Osteocyte (in vitro differentiated cells): ENCODE measurements around the gene NCBP2L. TPM values are rescaled to one million over a fixed set of nuclear protein-coding genes. Genes with fewer than 3 reads are reported as not detected.

Experiments used
- DNase-seq: peaks from one replicate; pipeline ENCODE4 v3.0.0; 2021; ENCODE audit warnings: mixed read lengths; ENCODE audit not compliant: unreplicated experiment; ENCODE audit errors: extremely low spot score
- H3K27ac Mint-ChIP-seq: one replicate; pipeline ENCODE4 v1.8.0; 2021; ENCODE audit warnings: mild to moderate bottlenecking, mixed read lengths; ENCODE audit not compliant: unreplicated experiment
- H3K27me3 Mint-ChIP-seq: one replicate; pipeline ENCODE4 v1.8.0; 2021; ENCODE audit warnings: mixed read lengths; ENCODE audit not compliant: unreplicated experiment
- H3K36me3 Mint-ChIP-seq: one replicate; pipeline ENCODE4 v1.8.0; 2021; ENCODE audit warnings: mixed read lengths; ENCODE audit not compliant: unreplicated experiment
- H3K4me1 Mint-ChIP-seq: one replicate; pipeline ENCODE4 v1.8.0; 2021; ENCODE audit warnings: mixed read lengths; ENCODE audit not compliant: unreplicated experiment
- H3K4me3 Mint-ChIP-seq: one replicate; pipeline ENCODE4 v1.8.0; 2021; ENCODE audit warnings: mild to moderate bottlenecking, moderate library complexity, mixed read lengths; ENCODE audit not compliant: unreplicated experiment
- H3K9me3 Mint-ChIP-seq: one replicate; pipeline ENCODE4 v1.8.0; 2021; ENCODE audit warnings: mixed read lengths; ENCODE audit not compliant: unreplicated experiment
- CTCF ChIP-seq: fragments of 200-600 bp; sonication (generic); IDR thresholded peaks from 2 replicates; pipeline ENCODE4 v1.5.0; 2021; ENCODE audit warnings: antibody characterized with exemption, mild to moderate bottlenecking, moderate library complexity
- total RNA-seq: library from RNA; stranded (reverse); gene quantifications from 2 replicates; pipeline ENCODE4 v1.2.1, GENCODE V29; 2021

NCBP2L gene
- total RNA-seq, 1 donor from 2014 or later, result not detected

DNA sequence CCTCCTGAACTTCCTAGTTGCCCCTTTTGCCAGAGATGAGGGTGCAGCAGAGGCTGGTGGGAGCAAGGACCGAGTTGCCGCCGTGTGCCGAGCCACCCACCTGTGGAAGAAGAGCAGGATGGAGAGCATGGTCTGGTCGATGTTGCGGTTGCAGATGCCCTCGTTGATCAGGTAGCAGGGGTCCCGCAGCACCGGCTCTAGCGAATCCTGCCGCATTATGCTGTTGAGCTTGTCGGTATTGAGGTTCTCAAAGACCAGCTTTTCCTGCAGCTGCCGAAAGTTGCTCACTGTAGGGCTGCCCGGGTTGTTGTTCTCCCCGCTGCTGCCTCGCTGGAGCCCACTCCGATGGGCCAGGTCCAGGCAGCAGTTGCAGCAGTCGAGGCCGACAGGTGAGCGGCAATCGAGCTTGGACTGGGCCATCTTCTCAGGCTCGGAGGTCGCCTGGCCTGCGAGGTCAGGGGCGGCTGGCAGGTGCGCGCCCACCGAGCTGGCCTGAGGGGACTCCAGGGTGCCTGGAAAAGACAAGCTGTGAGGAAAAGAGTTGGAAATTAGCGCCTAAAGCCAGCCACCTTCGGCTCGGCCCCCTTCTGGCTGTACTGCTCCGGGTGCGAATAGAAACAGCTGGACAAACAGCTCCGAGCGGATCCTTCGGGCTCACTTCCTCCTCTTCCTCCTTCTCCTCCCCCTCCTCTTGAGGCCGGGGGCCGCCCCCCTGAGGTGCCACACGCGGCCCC, 2.4 kb upstream of the NCBP2L start:
- H3K27ac Mint-ChIP-seq, result no peak overlapping the region
- peak; percentile 33 for TF ChIP-seq CTCF
- peak overlapping the region; percentile 82 for H3K4me3 Mint-ChIP-seq
- DNase-seq, result no peak
- no peaks in the 10 kb centered on the region for H3K9me3 Mint-ChIP-seq
- peaks cover 16% of the 10 kb centered on the region for H3K4me1 Mint-ChIP-seq
- no peaks in the 10 kb centered on the region for H3K27me3 Mint-ChIP-seq
- H3K36me3 Mint-ChIP-seq, result no peaks in the 10 kb centered on the region

DNA sequence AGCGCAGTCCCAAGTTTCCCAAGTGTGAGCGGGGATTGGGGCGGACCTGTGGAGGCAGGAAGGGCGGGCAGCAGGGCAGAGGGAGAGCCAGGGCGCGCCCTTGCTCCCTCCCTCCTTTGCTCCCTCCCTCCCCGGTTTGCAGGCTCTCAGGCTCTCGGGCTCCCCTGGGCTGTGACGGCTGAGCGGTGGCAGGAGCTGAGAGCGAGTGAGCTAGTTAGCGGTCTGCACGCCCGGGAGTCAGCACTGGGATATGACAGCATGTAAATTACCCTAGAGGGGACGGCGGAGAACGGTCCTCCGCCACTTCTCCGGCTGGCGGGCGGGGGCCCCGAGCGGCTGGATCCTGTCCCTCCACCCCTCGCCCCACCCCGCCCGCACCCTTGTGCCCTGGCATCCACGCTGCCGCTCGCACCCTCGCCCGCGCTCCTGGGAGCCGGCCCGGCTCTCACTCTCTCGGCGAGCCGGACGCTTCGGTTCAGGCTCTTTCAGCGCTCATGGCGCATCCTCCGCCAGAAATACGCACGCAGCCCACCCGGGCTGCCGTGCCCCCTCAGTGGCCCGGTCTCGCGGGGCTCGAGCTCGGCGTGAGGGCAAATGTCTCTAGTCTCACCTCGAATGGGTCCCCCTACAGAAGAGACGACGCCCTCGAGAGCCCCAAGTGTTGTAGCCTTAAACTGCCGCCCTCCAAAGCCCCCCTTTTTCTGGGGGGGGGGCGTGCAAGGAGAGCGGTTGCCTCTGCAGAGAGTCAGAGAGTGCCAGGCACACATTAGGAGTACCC, 1.6 kb upstream of the NCBP2L start, which contains the start of gene TSC22D3:
Gene TSC22D3, minus strand, starts transcription at position 54 of the 778 bp plus-strand sequence. CDS start 368 bp downstream, outside the sequence.
- Mint-ChIP-seq H3K9me3 (no peaks in the 10 kb centered on the region), H3K27me3 (no peaks in the 10 kb centered on the region), H3K4me3 (peak within 1 kb of the TSS; percentile 82), H3K36me3 (no peaks in the 10 kb centered on the region), H3K27ac (peak within 1 kb of the TSS; percentile 91), H3K4me1 (peaks cover 16% of the 10 kb centered on the region)
- TF ChIP-seq CTCF, result peak; percentile 27
- peak; percentile 89 for DNase-seq

DNA sequence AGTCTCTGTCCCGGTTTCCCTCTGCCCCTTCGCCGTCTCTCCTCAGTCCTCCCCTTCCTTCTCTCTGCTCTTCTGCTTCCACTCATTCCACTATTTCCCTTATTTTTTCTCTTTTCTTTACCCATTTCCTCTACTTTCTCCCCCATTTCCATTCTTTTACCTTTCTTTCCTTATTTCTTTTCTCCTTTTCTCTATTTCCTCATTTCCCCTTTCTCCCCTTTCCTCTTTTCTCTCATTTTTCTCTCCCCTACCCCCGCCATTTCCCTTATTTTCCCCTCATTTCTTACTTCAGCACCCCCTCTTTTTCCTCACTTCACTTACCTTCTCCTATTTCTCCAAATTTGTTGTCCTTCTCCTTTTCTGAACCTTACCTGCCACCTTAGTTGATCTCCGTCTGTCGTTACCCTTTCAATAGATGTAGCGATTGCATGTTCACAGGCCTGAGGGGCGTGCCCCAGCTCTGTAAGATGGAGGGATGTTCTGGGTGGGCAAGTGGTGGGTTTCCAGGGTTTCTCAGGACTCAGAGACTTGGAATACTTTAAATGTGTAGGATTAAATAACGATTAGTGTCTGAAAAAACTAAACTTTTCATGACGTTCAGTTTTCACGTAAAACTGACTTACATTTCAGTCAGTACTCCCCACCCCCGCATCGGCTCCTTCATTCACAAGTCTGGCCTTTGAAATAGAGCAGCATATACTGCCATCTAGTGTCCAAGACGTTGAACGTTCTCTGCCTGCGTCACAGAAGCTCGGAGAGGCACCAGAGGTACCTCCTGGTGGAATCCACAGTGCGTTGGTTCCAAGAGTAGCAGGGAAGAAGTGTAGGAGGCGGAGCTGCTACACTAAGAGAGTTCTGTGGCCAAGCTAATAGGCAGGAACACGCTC, 641 bp upstream of the NCBP2L start:
- no peaks in the 10 kb centered on the region for H3K9me3 Mint-ChIP-seq
- peak overlapping the region; percentile 91 for H3K27ac Mint-ChIP-seq
- no peaks in the 10 kb centered on the region for H3K27me3 Mint-ChIP-seq
- DNase-seq, result peak; percentile 89
- peak overlapping the region; percentile 82 for H3K4me3 Mint-ChIP-seq
- H3K4me1 Mint-ChIP-seq, result peaks cover 16% of the 10 kb centered on the region
- TF ChIP-seq CTCF, result peak; percentile 83
- no peaks in the 10 kb centered on the region for H3K36me3 Mint-ChIP-seq

DNA sequence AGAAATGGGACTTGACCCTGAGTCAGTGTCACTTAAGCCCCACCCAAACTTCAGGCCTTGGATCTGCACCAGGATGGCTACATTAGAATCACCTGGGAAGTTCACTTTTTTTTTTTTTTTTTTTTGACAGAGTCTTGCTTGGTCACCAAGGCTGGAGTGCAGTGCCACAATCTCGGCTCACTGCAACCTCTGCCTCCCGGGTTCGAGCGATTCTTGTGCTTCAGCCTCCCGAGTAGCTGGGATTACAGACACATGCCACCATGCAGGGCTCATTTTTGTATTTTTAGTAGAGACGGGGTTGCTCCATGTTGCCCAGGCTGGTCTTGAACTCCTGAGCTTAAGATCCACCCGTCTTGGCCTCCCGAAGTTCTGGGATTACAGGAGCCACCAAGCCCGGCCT, 3.0 kb downstream of the NCBP2L start:
- Mint-ChIP-seq H3K27ac (no peak overlapping the region), H3K27me3 (peaks cover 3% of the 10 kb centered on the region), H3K36me3 (no peaks in the 10 kb centered on the region), H3K4me3 (no peak overlapping the region), H3K4me1 (peaks cover 9% of the 10 kb centered on the region), H3K9me3 (no peaks in the 10 kb centered on the region)
- no peak for TF ChIP-seq CTCF
- no peak for DNase-seq
